ENCODE measurements around the gene KLF9. TPM values are rescaled to one million over a fixed set of nuclear protein-coding genes. Genes with fewer than 3 reads are reported as not detected.

KLF9 gene
- total RNA-seq, 1 experiment from 2014 or later: 0.34 TPM

DNA sequence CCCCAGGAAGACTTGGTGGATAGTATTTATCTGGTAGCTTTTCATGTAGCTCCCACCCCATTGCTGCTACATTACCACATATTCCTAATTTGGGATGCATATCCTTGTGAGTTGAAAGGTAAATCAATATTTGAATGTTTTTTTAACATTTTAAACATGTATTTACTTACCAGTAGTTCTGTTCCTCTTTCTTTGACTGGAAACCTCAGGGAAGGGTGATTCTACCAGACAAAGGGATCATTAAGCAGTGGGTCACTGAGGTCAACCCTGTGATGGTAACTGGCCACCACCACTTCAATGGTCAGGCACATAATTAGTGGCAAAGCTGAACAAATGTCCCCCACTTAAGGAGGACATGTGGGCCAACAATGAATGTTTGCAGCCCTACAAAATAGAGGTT is 27.2 kb upstream of the KLF9 start:
- no TSS peak for BruUV-seq (replicated peaks)
- Histone ChIP-seq H3K4me3 (ENCODE audit: low read depth, low read length, poor library complexity, severe bottlenecking) (no peak overlapping the region), H3K27ac (ENCODE audit: low read depth, low read length, poor library complexity, severe bottlenecking) (no peak overlapping the region), H3K36me3 (ENCODE audit: insufficient read depth, low read length, poor library complexity, severe bottlenecking) (no peaks in the 10 kb centered on the region), H3K4me1 (ENCODE audit: insufficient read depth, low read length, poor library complexity, severe bottlenecking) (no peaks in the 10 kb centered on the region), H3K27me3 (replicated peaks; ENCODE audit: insufficient read depth, low read depth, low read length, poor library complexity) (no peaks in the 10 kb centered on the region), H3K9me3 (ENCODE audit: low read depth, low read length, poor library complexity, severe bottlenecking) (no peaks in the 10 kb centered on the region)
- intact Hi-C loops (cut with micrococcal nuclease; ENCODE audit: unreplicated experiment): no loop called here
- no peak for DNase-seq (ENCODE audit: low spot score)
- TF ChIP-seq, protein P1, sequence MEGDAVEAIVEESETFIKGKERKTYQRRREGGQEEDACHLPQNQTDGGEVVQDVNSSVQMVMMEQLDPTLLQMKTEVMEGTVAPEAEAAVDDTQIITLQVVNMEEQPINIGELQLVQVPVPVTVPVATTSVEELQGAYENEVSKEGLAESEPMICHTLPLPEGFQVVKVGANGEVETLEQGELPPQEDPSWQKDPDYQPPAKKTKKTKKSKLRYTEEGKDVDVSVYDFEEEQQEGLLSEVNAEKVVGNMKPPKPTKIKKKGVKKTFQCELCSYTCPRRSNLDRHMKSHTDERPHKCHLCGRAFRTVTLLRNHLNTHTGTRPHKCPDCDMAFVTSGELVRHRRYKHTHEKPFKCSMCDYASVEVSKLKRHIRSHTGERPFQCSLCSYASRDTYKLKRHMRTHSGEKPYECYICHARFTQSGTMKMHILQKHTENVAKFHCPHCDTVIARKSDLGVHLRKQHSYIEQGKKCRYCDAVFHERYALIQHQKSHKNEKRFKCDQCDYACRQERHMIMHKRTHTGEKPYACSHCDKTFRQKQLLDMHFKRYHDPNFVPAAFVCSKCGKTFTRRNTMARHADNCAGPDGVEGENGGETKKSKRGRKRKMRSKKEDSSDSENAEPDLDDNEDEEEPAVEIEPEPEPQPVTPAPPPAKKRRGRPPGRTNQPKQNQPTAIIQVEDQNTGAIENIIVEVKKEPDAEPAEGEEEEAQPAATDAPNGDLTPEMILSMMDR (conservative IDR thresholded peaks at IDR 0.05; ENCODE audit: low read depth, low read length): no peak
- TF ChIP-seq EZH2 (IDR thresholded peaks at IDR 0.05; ENCODE audit: borderline replicate concordance, low read depth, low read length, poor library complexity, severe bottlenecking): no peak
- POLR2A ChIA-PET (ENCODE audit: low non-redundant PET): no interaction called here
- CTCF ChIA-PET: no interaction called here

DNA sequence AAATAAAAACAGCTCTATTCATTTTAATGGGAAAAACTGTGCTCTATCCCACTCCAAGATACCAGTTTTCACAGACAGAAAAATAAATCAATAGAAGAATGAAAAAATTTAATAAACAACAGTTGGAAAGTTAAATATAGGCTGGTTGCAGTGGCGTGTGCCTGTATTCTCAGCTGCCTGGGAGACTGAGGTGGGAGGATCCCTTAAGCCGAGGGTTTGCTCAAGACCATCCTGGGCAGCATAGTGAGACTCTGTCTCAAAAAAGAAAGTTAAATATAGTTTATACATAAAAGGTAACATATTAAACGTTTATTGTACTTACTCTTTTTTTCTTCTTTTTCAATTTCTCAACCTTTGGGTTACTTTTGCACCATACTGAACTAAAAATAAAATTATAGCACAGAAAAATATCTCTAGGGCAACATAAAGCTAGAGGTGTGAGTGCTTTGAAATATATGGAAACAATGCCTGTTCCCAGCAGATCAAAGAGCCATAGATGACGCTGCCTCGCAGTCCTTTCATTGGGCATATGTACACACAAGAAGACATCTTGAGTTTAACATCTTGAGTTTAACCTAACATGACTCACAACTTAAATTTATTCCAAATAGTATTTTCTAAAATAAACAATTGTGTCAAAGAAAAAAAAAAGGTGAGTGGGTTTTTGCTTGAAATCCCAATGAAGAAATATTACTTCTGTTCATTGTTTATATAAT is 25.7 kb upstream of the KLF9 start:
- H3K4me3 ChIP-seq (ENCODE audit: low read depth, low read length, poor library complexity, severe bottlenecking): no peak overlapping the region
- no peak overlapping the region for H3K27ac ChIP-seq (ENCODE audit: low read depth, low read length, poor library complexity, severe bottlenecking)
- no peaks in the 10 kb centered on the region for H3K4me1 ChIP-seq (ENCODE audit: insufficient read depth, low read length, poor library complexity, severe bottlenecking)
- intact Hi-C loops (cut with micrococcal nuclease; ENCODE audit: unreplicated experiment): no loop called here
- no peaks in the 10 kb centered on the region for H3K9me3 ChIP-seq (ENCODE audit: low read depth, low read length, poor library complexity, severe bottlenecking)
- CTCF ChIA-PET: no interaction called here
- no peaks in the 10 kb centered on the region for H3K27me3 ChIP-seq (replicated peaks; ENCODE audit: insufficient read depth, low read depth, low read length, poor library complexity)
- POLR2A ChIA-PET (ENCODE audit: low non-redundant PET): no interaction called here
- H3K36me3 ChIP-seq (ENCODE audit: insufficient read depth, low read length, poor library complexity, severe bottlenecking): no peaks in the 10 kb centered on the region
- TF ChIP-seq, protein P1 (conservative IDR thresholded peaks at IDR 0.05; ENCODE audit: low read depth, low read length): no peak
- DNase-seq (ENCODE audit: low spot score): no peak
- BruUV-seq (replicated peaks): no TSS peak

DNA sequence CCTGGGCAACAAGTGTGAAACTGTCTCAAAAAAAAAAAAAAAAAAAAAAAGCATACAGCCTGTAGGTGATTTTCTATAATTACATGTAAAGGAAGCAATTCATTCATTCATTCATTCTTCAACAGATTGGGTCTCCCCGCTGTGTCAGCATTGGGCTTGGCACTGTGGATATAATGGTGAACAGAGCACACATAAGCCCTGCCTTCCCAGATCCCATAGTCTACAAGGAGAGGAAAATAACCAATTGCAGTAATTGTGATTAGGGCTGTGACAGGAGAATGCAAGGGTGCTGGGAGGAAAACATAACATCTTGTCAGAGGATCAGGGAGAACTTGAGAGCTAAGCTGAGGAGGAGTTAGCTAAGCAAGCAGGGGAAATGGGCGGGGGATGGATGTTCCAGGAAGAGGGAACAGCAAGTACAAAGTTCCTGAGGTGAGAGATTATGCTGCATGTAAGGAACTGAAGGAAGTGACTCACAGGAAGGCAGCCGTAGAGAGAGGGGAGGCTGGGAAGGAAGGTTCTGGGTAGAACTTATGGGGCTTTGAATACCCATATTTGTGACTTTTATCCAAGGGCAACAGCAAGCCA is 24.0 kb upstream of the KLF9 start:
- CTCF ChIA-PET: no interaction called here
- Histone ChIP-seq H3K4me1 (ENCODE audit: insufficient read depth, low read length, poor library complexity, severe bottlenecking) (no peaks in the 10 kb centered on the region), H3K36me3 (ENCODE audit: insufficient read depth, low read length, poor library complexity, severe bottlenecking) (no peaks in the 10 kb centered on the region), H3K9me3 (ENCODE audit: low read depth, low read length, poor library complexity, severe bottlenecking) (no peaks in the 10 kb centered on the region), H3K4me3 (ENCODE audit: low read depth, low read length, poor library complexity, severe bottlenecking) (no peak overlapping the region), H3K27ac (ENCODE audit: low read depth, low read length, poor library complexity, severe bottlenecking) (no peak overlapping the region), H3K27me3 (replicated peaks; ENCODE audit: insufficient read depth, low read depth, low read length, poor library complexity) (no peaks in the 10 kb centered on the region)
- BruUV-seq (replicated peaks): no TSS peak
- intact Hi-C loops (cut with micrococcal nuclease; ENCODE audit: unreplicated experiment): no loop called here
- DNase-seq (ENCODE audit: low spot score): peak; percentile 52
- POLR2A ChIA-PET (ENCODE audit: low non-redundant PET): no interaction called here
- no peak for TF ChIP-seq EZH2 (IDR thresholded peaks at IDR 0.05; ENCODE audit: borderline replicate concordance, low read depth, low read length, poor library complexity, severe bottlenecking)
- TF ChIP-seq, protein P1 (conservative IDR thresholded peaks at IDR 0.05; ENCODE audit: low read depth, low read length): no peak
